Spleen (tissue), 7 donors: Measurements from ENCODE around the gene LNPEP.

Source experiments
- POLR2A ChIP-seq, 3 donors: fragments of 450-650 bp; IDR thresholded peaks; one replicate each; pipeline ENCODE4 v1.5.1; 2017; ENCODE audit warnings: antibody characterized with exemption in 3 of 3, mild to moderate bottlenecking in 1 of 3
- TF ChIP-seq, protein P1 (sequence below), 11 experiments: fragments of 200-600 bp in 7 of 11; fragments of 450-650 bp in 4 of 11; sonication (generic) in 4 of 11; IDR thresholded peaks in 8 of 11; conservative IDR thresholded peaks in 3 of 11; 1 replicate in 7 of 11; 2 replicates in 4 of 11; pipeline versions ENCODE4 v1.4.0 to v1.8.0; 2016 to 2021; ENCODE audit warnings: antibody characterized with exemption in 11 of 11, inconsistent platforms in 4 of 11, mild to moderate bottlenecking in 1 of 11
- donor health status: DM: no; HTN: no; CAD: no; lungs with moderate emphysema.
- donor health status: DM: no; HTN: no; CAD: no.
- donor health status: DM: no; HTN: no; CAD: no.

DNA sequence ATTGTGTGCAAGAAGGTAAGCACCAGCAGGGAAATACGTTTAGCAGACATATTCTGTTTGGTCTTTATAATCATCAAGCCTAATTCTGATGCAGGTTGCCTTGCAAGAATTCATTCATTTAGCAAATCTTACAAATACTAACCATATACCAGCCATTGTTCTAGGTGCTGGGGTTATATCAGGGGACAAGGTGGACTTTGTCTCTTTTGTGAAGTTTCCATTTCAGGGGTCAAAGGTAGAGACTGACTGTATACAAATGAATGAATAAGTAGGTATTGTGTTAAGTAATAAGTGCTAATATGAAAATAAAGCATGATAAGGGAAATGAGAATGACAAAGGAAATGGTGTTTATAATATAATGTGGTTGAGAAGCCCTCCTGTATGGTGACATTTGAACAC lies 64.0 kb downstream of the LNPEP start:
- TF ChIP-seq POLR2A (IDR thresholded peaks at IDR 0.05) = no peak
- TF ChIP-seq, protein P1, sequence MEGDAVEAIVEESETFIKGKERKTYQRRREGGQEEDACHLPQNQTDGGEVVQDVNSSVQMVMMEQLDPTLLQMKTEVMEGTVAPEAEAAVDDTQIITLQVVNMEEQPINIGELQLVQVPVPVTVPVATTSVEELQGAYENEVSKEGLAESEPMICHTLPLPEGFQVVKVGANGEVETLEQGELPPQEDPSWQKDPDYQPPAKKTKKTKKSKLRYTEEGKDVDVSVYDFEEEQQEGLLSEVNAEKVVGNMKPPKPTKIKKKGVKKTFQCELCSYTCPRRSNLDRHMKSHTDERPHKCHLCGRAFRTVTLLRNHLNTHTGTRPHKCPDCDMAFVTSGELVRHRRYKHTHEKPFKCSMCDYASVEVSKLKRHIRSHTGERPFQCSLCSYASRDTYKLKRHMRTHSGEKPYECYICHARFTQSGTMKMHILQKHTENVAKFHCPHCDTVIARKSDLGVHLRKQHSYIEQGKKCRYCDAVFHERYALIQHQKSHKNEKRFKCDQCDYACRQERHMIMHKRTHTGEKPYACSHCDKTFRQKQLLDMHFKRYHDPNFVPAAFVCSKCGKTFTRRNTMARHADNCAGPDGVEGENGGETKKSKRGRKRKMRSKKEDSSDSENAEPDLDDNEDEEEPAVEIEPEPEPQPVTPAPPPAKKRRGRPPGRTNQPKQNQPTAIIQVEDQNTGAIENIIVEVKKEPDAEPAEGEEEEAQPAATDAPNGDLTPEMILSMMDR (IDR thresholded peaks at IDR 0.05 in 8 of 11, conservative IDR thresholded peaks at IDR 0.05 in 3 of 11) = no peak
